H1 (cell line): ENCODE results near the gene CRADD. TPM values are rescaled to one million over a fixed set of nuclear protein-coding genes. Genes with fewer than 3 reads are reported as not detected.

ENCODE experiments used
- CTCF ChIA-PET: fragments of 300-600 bp; sonication (Branson Sonifier 250); formaldehyde crosslinking; loops from one replicate; lab custom pipeline; 2021; ENCODE audit not compliant: partially characterized antibody; lab: Charles Lee
- POLR2A ChIA-PET: fragments of 300-600 bp; sonication (Branson Sonifier 250); formaldehyde crosslinking; loops from one replicate; lab custom pipeline; 2021; ENCODE audit warnings: inconsistent platforms; ENCODE audit not compliant: partially characterized antibody; lab: Charles Lee
- DNase-seq, 2 experiments: peaks; one replicate each; pipeline versions ENCODE4 v3.0.0 to v3.0.0-alpha.2; 2010 to 2022; ENCODE audit warnings: low spot score in 2 of 2, low read depth in 1 of 2, mixed read lengths in 1 of 2
- FAIRE-seq: peaks from 2 replicates; lab custom pipeline; 2011; peaks lifted over from hg19 to GRCh38; lab: Jason Lieb, UNC
- H2AFZ ChIP-seq: 2 replicates; pipeline ENCODE4 v1.8.1; 2012; ENCODE audit warnings: low read length, inconsistent platforms
- H2AK5ac ChIP-seq: 2 replicates; pipeline ENCODE4 v1.6.1; 2013; ENCODE audit warnings: low read depth, low read length
- H2BK120ac ChIP-seq: replicated peaks from 2 replicates; pipeline ENCODE3; 2013; ENCODE audit warnings: low read depth, low read length, inconsistent platforms
- H2BK12ac ChIP-seq: 2 replicates; pipeline ENCODE4 v1.6.1; 2013; ENCODE audit warnings: low read depth, low read length
- H2BK15ac ChIP-seq: 2 replicates; pipeline ENCODE4 v1.6.1; 2013; ENCODE audit warnings: low read length
- H2BK20ac ChIP-seq: 2 replicates; pipeline ENCODE4 v1.6.1; 2013; ENCODE audit warnings: low read length
- H2BK5ac ChIP-seq: 2 replicates; pipeline ENCODE4 v1.6.1; 2013; ENCODE audit warnings: low read depth, low read length
- H3K14ac ChIP-seq: 2 replicates; pipeline ENCODE4 v1.6.1; 2013; ENCODE audit warnings: inconsistent platforms; ENCODE audit not compliant: insufficient read length
- H3K18ac ChIP-seq: 2 replicates; pipeline ENCODE4 v1.6.1; 2013; ENCODE audit warnings: low read length; ENCODE audit errors: extremely low read depth
- H3K23ac ChIP-seq: 2 replicates; pipeline ENCODE4 v1.6.1; 2013; ENCODE audit warnings: inconsistent platforms; ENCODE audit not compliant: insufficient read length
- H3K23me2 ChIP-seq: 2 replicates; pipeline ENCODE4 v1.6.1; 2013; ENCODE audit warnings: low read depth, low read length
- H3K27ac ChIP-seq: 2 replicates; pipeline ENCODE4 v1.6.1; 2011; ENCODE audit warnings: low read depth, low read length, inconsistent platforms
- H3K27me3 ChIP-seq, 4 experiments: replicated peaks in 1 of 4; 1 replicate in 1 of 4; 2 replicates in 3 of 4; pipeline versions ENCODE4 v1.6.1 to v1.8.1; 2011 to 2013; ENCODE audit warnings: low read length in 3 of 4, mild to moderate bottlenecking in 3 of 4, inconsistent platforms in 2 of 4, mixed read lengths in 2 of 4, moderate library complexity in 1 of 4; ENCODE audit not compliant: control insufficient read depth in 3 of 4, insufficient read depth in 3 of 4; ENCODE audit errors: extremely low read depth in 1 of 4
- H3K36me3 ChIP-seq, 4 experiments: 2 replicates each; pipeline versions ENCODE4 v1.6.1 to v1.8.1; 2011 to 2013; ENCODE audit warnings: mild to moderate bottlenecking in 4 of 4, low read length in 3 of 4, moderate library complexity in 2 of 4, control low read depth in 1 of 4, inconsistent platforms in 1 of 4; ENCODE audit not compliant: insufficient read depth in 4 of 4, control insufficient read depth in 2 of 4
- H3K4ac ChIP-seq: replicated peaks from 2 replicates; pipeline ENCODE3; 2013; ENCODE audit warnings: low read length, low read depth, mixed read lengths, inconsistent platforms; ENCODE audit not compliant: insufficient read length
- H3K4me1 ChIP-seq, 4 experiments: replicated peaks in 1 of 4; 1 replicate in 1 of 4; 2 replicates in 3 of 4; pipeline versions ENCODE4 v1.6.1 to v1.8.1; 2011 to 2013; ENCODE audit warnings: low read length in 3 of 4, inconsistent platforms in 2 of 4, mixed read lengths in 1 of 4; ENCODE audit not compliant: insufficient read depth in 4 of 4, control insufficient read depth in 3 of 4
- H3K4me2 ChIP-seq, 2 experiments: 2 replicates each; pipeline versions ENCODE4 v1.6.1 to v1.8.1; 2011 to 2013; ENCODE audit warnings: low read depth in 2 of 2, low read length in 2 of 2, control low read depth in 1 of 2, inconsistent platforms in 1 of 2, mild to moderate bottlenecking in 1 of 2; ENCODE audit not compliant: insufficient read depth in 1 of 2
- H3K4me3 ChIP-seq, 4 experiments: fragments of 200-600, 300-600 bp in 1 of 4; sonication (generic), shearing (Covaris generic), sonication (Bioruptor Twin) in 1 of 4; 2 replicates each; pipeline versions ENCODE4 v1.5.1 to v1.8.1; 2011 to 2016; ENCODE audit warnings: low read length in 4 of 4, low read depth in 3 of 4, control low read depth in 2 of 4, inconsistent platforms in 2 of 4, mild to moderate bottlenecking in 2 of 4, mixed read lengths in 1 of 4, moderate library complexity in 1 of 4; ENCODE audit not compliant: insufficient read depth in 2 of 4; ENCODE audit errors: extremely low read depth in 1 of 4
- H3K56ac ChIP-seq: replicated peaks from 2 replicates; pipeline ENCODE3; 2013; ENCODE audit warnings: low read depth, mild to moderate bottlenecking, mixed read lengths, low read length, inconsistent platforms; ENCODE audit not compliant: insufficient read length
- H3K79me1 ChIP-seq: 2 replicates; pipeline ENCODE4 v1.6.1; 2013; ENCODE audit warnings: low read depth, low read length, control low read depth
- H3K79me2 ChIP-seq, 2 experiments: 2 replicates each; pipeline versions ENCODE4 v1.6.1 to v1.8.1; 2012 to 2013; ENCODE audit warnings: low read length in 2 of 2, mild to moderate bottlenecking in 2 of 2, inconsistent platforms in 1 of 2; ENCODE audit not compliant: insufficient read depth in 2 of 2, control insufficient read depth in 1 of 2
- H3K9ac ChIP-seq, 4 experiments: replicated peaks in 1 of 4; 1 replicate in 1 of 4; 2 replicates in 3 of 4; pipeline versions ENCODE4 v1.6.1 to v1.8.1; 2011 to 2013; ENCODE audit warnings: low read depth in 3 of 4, low read length in 3 of 4, control low read depth in 2 of 4, mild to moderate bottlenecking in 2 of 4, moderate library complexity in 2 of 4, inconsistent platforms in 1 of 4; ENCODE audit errors: extremely low read depth in 1 of 4
- H3K9me3 ChIP-seq, 2 experiments: 2 replicates each; pipeline versions ENCODE4 v1.6.1 to v1.8.1; 2012 to 2013; ENCODE audit warnings: mild to moderate bottlenecking in 2 of 2, moderate library complexity in 2 of 2, control low read depth in 1 of 2, inconsistent platforms in 1 of 2, low read depth in 1 of 2, low read length in 1 of 2, mixed read lengths in 1 of 2; ENCODE audit not compliant: insufficient read depth in 2 of 2
- H4K20me1 ChIP-seq, 2 experiments: replicated peaks in 1 of 2; 2 replicates each; pipeline versions ENCODE3 to v1.8.1; 2011 to 2013; ENCODE audit warnings: inconsistent platforms in 2 of 2, low read length in 2 of 2, mild to moderate bottlenecking in 1 of 2; ENCODE audit not compliant: insufficient read depth in 2 of 2, control insufficient read depth in 1 of 2
- H4K5ac ChIP-seq: 2 replicates; pipeline ENCODE4 v1.6.1; 2013; ENCODE audit warnings: low read length, low read depth, mixed read lengths, inconsistent platforms; ENCODE audit not compliant: insufficient read length
- H4K8ac ChIP-seq: 2 replicates; pipeline ENCODE4 v1.8.0; 2013; ENCODE audit warnings: mild to moderate bottlenecking, moderate library complexity, low read length, inconsistent platforms; ENCODE audit not compliant: insufficient read depth; ENCODE audit errors: extremely low read depth
- H4K91ac ChIP-seq: replicated peaks from 2 replicates; pipeline ENCODE3; 2013; ENCODE audit warnings: low read length, mixed read lengths, inconsistent platforms; ENCODE audit not compliant: insufficient read length
- CHD1 ChIP-seq: IDR thresholded peaks from 2 replicates; pipeline ENCODE4 v1.6.1; 2012; ENCODE audit warnings: low read depth, low read length, improper control_type of control experiment
- KDM4A ChIP-seq: IDR thresholded peaks from one replicate; pipeline ENCODE4 v1.7.1; 2012; ENCODE audit warnings: low read depth, mild to moderate bottlenecking, moderate library complexity, low read length, inconsistent platforms; ENCODE audit not compliant: severe bottlenecking
- POU5F1 ChIP-seq: IDR thresholded peaks from 2 replicates; pipeline ENCODE4 v1.6.1; 2011; ENCODE audit warnings: low read depth, mild to moderate bottlenecking, low read length, moderate library complexity
- RXRA ChIP-seq: IDR thresholded peaks from 2 replicates; pipeline ENCODE4 v1.6.1; 2011; ENCODE audit warnings: low read depth, mild to moderate bottlenecking, low read length, moderate library complexity; ENCODE audit not compliant: insufficient read depth
- WGBS, 2 experiments: shearing (Covaris generic) in 1 of 2; methylation state at CpG; one replicate each; pipeline versions ENCODE4 v1.1.6 to v1.1.7; 2013 to 2015; ENCODE audit warnings: low lambda C conversion rate in 2 of 2, mixed read lengths in 2 of 2, inconsistent platforms in 1 of 2, low coverage in 1 of 2, missing lambda C conversion rate in 1 of 2; ENCODE audit not compliant: insufficient replicate concordance in 2 of 2, insufficient coverage in 1 of 2, insufficient read length in 1 of 2; ENCODE audit errors: extremely low coverage in 1 of 2, missing lambda C conversion rate in 1 of 2; 5-methylcytosine and 5-hydroxymethylcytosine counted together
- polyA plus RNA-seq, 7 experiments: library from polyadenylated mRNA; depleted of rRNA in 3 of 7; stranded (reverse) in 5 of 7; unstranded in 2 of 7; fragments of >200 nt in 5 of 7; fragments of 200-250 nt in 2 of 7; gene quantifications; 1 replicate in 5 of 7; 2 replicates in 1 of 7; 4 replicates in 1 of 7; pipeline versions ENCODE4 v1.2.1 to v1.2.3, GENCODE V29; 2011 to 2013; ENCODE audit warnings: missing spikeins in 2 of 7, mixed read lengths in 2 of 7
- total RNA-seq: library from RNA; stranded (reverse); fragmentation: NEBNext Ultra II Directional; extraction: Animal tissue kit (Norgen Biotek cat#: 25700); gene quantifications from 2 replicates; pipeline ENCODE4 v1.2.1, GENCODE V29; 2021

The CRADD gene
- total and polyA plus RNA-seq, 2 of the 8 experiments (the other 6 are each of a cell fraction or from before 2014, with no cell fraction given) = 8.1 to 15.4 TPM

DNA sequence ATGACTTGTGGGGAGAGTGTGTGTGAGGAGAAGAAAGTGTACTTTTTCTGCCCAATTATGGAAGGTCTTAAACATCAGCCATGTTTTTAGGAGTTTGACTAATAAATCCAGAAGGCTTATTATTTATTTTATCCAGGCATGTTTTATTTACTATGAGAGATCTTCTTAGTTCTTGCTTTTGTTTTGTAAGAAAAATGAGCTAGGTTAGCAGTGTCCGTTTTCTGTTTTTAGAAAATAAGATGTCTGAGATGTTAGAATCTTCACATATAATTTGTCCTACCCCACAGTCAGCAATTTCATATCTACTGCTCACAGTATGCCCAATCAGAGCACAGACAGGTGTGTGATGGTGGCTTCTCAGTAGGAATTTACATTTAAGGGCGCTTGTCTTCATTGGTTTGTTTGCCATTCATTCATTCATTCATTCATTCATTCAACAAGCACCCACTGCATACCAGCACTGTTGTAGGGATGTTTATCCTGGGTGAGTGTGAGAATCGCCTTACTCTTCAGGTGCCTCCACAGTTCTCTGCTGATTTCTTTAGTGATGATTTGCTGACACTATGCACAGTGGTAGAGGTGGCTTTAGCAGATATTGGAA lies 83.2 kb downstream of the CRADD start:
- TF ChIP-seq KDM4A (no peak), RXRA (no peak), CHD1 (no peak), POU5F1 (no peak)
- TF ChIP-seq, all 59 proteins: peak for 0
- no peak overlapping the region for H3K4ac ChIP-seq
- no peaks in the 10 kb centered on the region for H3K27me3 ChIP-seq
- no peaks in the 10 kb centered on the region; a peak in 3 of 7 replicates for H3K4me1 ChIP-seq
- H2BK15ac ChIP-seq = no peak overlapping the region
- H3K9ac ChIP-seq = no peak overlapping the region
- no peak overlapping the region for H3K27ac ChIP-seq
- CTCF ChIA-PET = interaction anchor here (1.1 to 2.6 kb wide), 3 partner anchors 315 to 341 kb away, joined by 4 to 7 read pairs (median 5); no protein-coding TSS in a partner anchor
- H3K4me3 ChIP-seq = no peak overlapping the region
- no peak overlapping the region for H2BK20ac ChIP-seq
- no peaks in the 10 kb centered on the region for H3K9me3 ChIP-seq
- no peak overlapping the region for H2BK5ac ChIP-seq
- DNase-seq (no peak), FAIRE-seq (no peak)
- 91% methylated on average over 3 of the region's 3 CpGs; no CpG with 5 or more reads in 1 of the 2 experiments for WGBS, 2 experiments
- H3K36me3 ChIP-seq = no peaks in the 10 kb centered on the region
- no peak overlapping the region for H3K18ac ChIP-seq
- no peak overlapping the region for H3K23ac ChIP-seq
- H2AFZ ChIP-seq = no peak overlapping the region
- H3K23me2 ChIP-seq = no peaks in the 10 kb centered on the region
- POLR2A ChIA-PET = no interaction called here
- H4K20me1 ChIP-seq = no peaks in the 10 kb centered on the region
- no peak overlapping the region for H2AK5ac ChIP-seq
- no peak overlapping the region for H3K4me2 ChIP-seq
- no peaks in the 10 kb centered on the region for H3K79me1 ChIP-seq
- H2BK120ac ChIP-seq = no peak overlapping the region
- H2BK12ac ChIP-seq = no peak overlapping the region
- no peak overlapping the region for H3K14ac ChIP-seq
- H4K5ac ChIP-seq = no peak overlapping the region
- H4K91ac ChIP-seq = no peak overlapping the region
- no peaks in the 10 kb centered on the region for H3K79me2 ChIP-seq
- H3K56ac ChIP-seq = no peak overlapping the region
- H4K8ac ChIP-seq = no peak overlapping the region
